ENCODE data around the gene RNF208. TPM values are rescaled to one million over a fixed set of nuclear protein-coding genes. Genes with fewer than 3 reads are reported as not detected.

Gene RNF208
- total RNA-seq: 0.39 TPM in 1 of 2 replicates, not detected in the other

GRCh38 chr9:137222190-137223077 is at the start of gene RNF208:
TSS of gene RNF208 (minus strand) at chr9:137222240. CDS start at chr9:137221212, 1,028 bp downstream.

DNA sequence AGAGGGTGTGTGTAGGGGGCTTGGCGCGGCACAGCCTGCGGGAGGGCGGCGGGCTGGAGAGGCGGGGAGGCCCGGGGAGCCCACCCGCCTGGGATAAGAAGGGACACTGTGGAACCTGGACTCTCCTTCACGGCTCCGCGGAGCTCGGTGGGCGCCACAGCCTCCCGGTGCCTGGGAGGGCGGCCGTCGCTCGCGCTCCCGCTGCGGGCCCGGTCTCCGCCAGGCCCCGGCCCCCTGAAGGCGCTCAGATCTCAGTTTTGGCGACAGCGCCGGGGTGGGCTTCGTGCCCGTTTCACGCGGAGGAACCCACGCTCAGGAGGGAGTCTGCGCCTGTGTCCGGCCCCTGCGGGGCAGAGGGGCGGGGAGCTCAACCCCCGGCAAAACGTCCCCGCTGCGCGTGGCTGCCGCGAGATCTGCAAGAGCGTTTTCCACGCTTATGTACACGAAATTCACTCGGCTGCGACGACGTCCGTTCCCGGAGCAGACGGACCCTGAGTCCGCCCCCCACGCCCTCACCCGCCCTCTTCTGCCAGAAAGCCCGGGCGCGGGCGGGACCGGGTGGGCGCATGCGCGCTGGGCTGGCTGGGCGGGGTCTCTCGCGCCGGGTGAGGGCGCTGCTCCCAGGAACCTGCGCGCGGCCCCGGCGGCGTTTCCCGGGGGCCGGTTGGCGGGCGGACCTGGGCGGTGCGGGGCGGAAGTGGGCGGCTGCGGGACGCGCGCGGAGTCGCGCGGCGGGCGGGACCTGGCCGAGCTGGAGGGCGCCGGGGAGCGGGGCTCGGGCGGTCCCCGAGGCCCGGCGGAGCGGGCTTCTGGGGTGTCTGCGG is 32.8 kb upstream of the RNF208 start, which contains the start of gene NELFB:
Gene NELFB, plus strand, starts transcription at position 704 of the 824 bp plus-strand sequence.

DNA sequence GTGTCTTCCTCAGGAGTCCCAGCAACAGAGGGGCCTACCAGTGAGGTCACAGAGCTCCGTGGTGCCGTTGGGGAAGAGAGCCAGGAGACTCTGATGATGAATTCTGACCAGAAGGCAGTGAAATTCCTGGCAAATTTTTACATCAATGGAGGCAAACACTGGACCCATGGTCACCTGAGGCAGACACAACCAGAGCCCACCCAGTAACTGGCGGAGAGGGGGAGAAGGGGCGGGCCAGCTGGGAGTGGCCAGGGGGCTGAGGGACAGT is 29.1 kb upstream of the RNF208 start, which contains the start of gene STPG3:
Gene STPG3, plus strand, starts transcription at position 93 of the 268 bp plus-strand sequence. Its CDS starts 1 bp downstream, at position 94.

GRCh38 chr9:137240841-137241489 is 18.9 kb upstream of the RNF208 start, which contains the start of gene TUBB4B:
TSS of gene TUBB4B (plus strand) at chr9:137241287. CDS start at chr9:137241361, 74 bp downstream.

GRCh38 chr9:137230705-137231371 is 8.8 kb upstream of the RNF208 start, which contains the start of gene SLC34A3:
TSS of gene SLC34A3 (plus strand) at chr9:137230901. CDS start at chr9:137231703, 802 bp downstream.

GRCh38 chr9:137227054-137227852 is 5.2 kb upstream of the RNF208 start, which contains the start of gene RNF224:
TSS of gene RNF224 (plus strand) at chr9:137227502. CDS start at chr9:137228336, 834 bp downstream.

GRCh38 chr9:137224830-137225694 is 3.0 kb upstream of the RNF208 start, which contains the start of gene CYSRT1:
TSS of gene CYSRT1 (plus strand) at chr9:137225174. CDS start at chr9:137225622, 448 bp downstream.

GRCh38 chr9:137205126-137206069 is 16.6 kb downstream of the RNF208 start, which contains the start of the genes NDOR1 and TMEM203:
TSS of gene NDOR1 (plus strand) at chr9:137205700. CDS start at chr9:137205778, 78 bp downstream.
TSS of gene TMEM203 (minus strand) at chr9:137205648. CDS start at chr9:137205414, 234 bp downstream.

GRCh38 chr9:137200311-137201204 is 21.5 kb downstream of the RNF208 start, which contains the start of gene TPRN:
TSS of gene TPRN (minus strand) at chr9:137200741. CDS start at chr9:137200711, 30 bp downstream.

GRCh38 chr9:137188490-137189296 is 33.3 kb downstream of the RNF208 start, which contains the start of the genes ANAPC2 and SSNA1:
TSS of gene ANAPC2 (minus strand) at chr9:137188560. CDS start at chr9:137188532, 28 bp downstream.
TSS of gene SSNA1 (plus strand) at chr9:137188676. CDS start at chr9:137188727, 51 bp downstream.

Other genes starting within 250 kb of the RNF208 start
- gene PTGDS, start 244.7 kb downstream of the RNF208 start, total RNA-seq: 0.65 and 5.1 TPM in 2 replicates
- 0.11 and 0.65 TPM in 2 replicates for gene LCNL1, start 239.2 kb downstream of the RNF208 start, total RNA-seq
- 12.1 and 12.8 TPM in 2 replicates for gene PAXX, start 229.8 kb downstream of the RNF208 start, total RNA-seq
- gene CLIC3, start 225.7 kb downstream of the RNF208 start, total RNA-seq: 16.0 and 16.6 TPM in 2 replicates
- gene ABCA2, start 194.0 kb downstream of the RNF208 start, total RNA-seq: 16.3 and 17.5 TPM in 2 replicates
- gene FUT7, start 190.2 kb downstream of the RNF208 start, total RNA-seq: not detected in 2 replicates
- gene NPDC1, start 176.1 kb downstream of the RNF208 start, total RNA-seq: 20.0 and 20.1 TPM in 2 replicates
- gene ENTPD2, start 168.2 kb downstream of the RNF208 start, total RNA-seq: not detected in 2 replicates
- gene SAPCD2, start 151.7 kb downstream of the RNF208 start, total RNA-seq: 2.9 and 4.0 TPM in 2 replicates
- gene UAP1L1, start 144.7 kb downstream of the RNF208 start, total RNA-seq: 15.6 and 22.1 TPM in 2 replicates
- gene MAN1B1, start 135.3 kb downstream of the RNF208 start, total RNA-seq: 60.6 and 60.9 TPM in 2 replicates
- gene DPP7, start 107.5 kb downstream of the RNF208 start, total RNA-seq: 66.0 and 68.3 TPM in 2 replicates
- gene GRIN1, start 83.1 kb downstream of the RNF208 start, total RNA-seq: under 0.01 TPM in 1 of 2 replicates, not detected in the other
- not detected in 2 replicates for gene LRRC26, start 52.2 kb downstream of the RNF208 start, total RNA-seq
- not detected in 2 replicates for gene TMEM210, start 50.2 kb downstream of the RNF208 start, total RNA-seq
- gene ANAPC2, start 33.7 kb downstream of the RNF208 start, total RNA-seq: 21.9 and 24.7 TPM in 2 replicates
- 41.7 and 44.6 TPM in 2 replicates for gene SSNA1, start 33.6 kb downstream of the RNF208 start, total RNA-seq
- 5.4 and 6.1 TPM in 2 replicates for gene TPRN, start 21.5 kb downstream of the RNF208 start, total RNA-seq
- gene TMEM203, start 16.6 kb downstream of the RNF208 start, total RNA-seq: 29.0 and 29.4 TPM in 2 replicates
- gene NDOR1, start 16.5 kb downstream of the RNF208 start, total RNA-seq: 4.0 and 4.1 TPM in 2 replicates
- gene CYSRT1, start 2.9 kb upstream of the RNF208 start, total RNA-seq: 0.52 and 0.76 TPM in 2 replicates
- not detected in 2 replicates for gene RNF224, start 5.3 kb upstream of the RNF208 start, total RNA-seq
- not detected in 2 replicates for gene SLC34A3, start 8.7 kb upstream of the RNF208 start, total RNA-seq
- gene TUBB4B, start 19.0 kb upstream of the RNF208 start, total RNA-seq: 114 and 130 TPM in 2 replicates
- not detected in 2 replicates for gene STPG3, start 29.0 kb upstream of the RNF208 start, total RNA-seq
- gene NELFB, start 33.1 kb upstream of the RNF208 start, total RNA-seq: 37.6 and 40.1 TPM in 2 replicates
- 8.6 and 13.4 TPM in 2 replicates for gene TOR4A, start 55.5 kb upstream of the RNF208 start, total RNA-seq
- gene NRARP, start 80.0 kb upstream of the RNF208 start, total RNA-seq: 0.13 and 0.22 TPM in 2 replicates
- gene EXD3, start 200.9 kb upstream of the RNF208 start, total RNA-seq: 6.3 and 7.6 TPM in 2 replicates
- 0.39 and 0.65 TPM in 2 replicates for gene NOXA1, start 201.2 kb upstream of the RNF208 start, total RNA-seq
- gene ENTPD8, start 219.1 kb upstream of the RNF208 start, total RNA-seq: not detected in 2 replicates
- 22.7 and 27.0 TPM in 2 replicates for gene NSMF, start 237.1 kb upstream of the RNF208 start, total RNA-seq